GM19238 (cell line): Measurements from ENCODE around the gene MST1.
"Not testable (repeated sequence)": the region's sequence is repeated elsewhere in the genome, so short reads cannot be mapped to it uniquely, and the experiment has no call there.

Experiments used
- DNase-seq: peaks from one replicate; pipeline ENCODE4 v3.0.0; 2011; ENCODE audit warnings: low spot score; ENCODE audit not compliant: insufficient read length

Gene MST1

DNA sequence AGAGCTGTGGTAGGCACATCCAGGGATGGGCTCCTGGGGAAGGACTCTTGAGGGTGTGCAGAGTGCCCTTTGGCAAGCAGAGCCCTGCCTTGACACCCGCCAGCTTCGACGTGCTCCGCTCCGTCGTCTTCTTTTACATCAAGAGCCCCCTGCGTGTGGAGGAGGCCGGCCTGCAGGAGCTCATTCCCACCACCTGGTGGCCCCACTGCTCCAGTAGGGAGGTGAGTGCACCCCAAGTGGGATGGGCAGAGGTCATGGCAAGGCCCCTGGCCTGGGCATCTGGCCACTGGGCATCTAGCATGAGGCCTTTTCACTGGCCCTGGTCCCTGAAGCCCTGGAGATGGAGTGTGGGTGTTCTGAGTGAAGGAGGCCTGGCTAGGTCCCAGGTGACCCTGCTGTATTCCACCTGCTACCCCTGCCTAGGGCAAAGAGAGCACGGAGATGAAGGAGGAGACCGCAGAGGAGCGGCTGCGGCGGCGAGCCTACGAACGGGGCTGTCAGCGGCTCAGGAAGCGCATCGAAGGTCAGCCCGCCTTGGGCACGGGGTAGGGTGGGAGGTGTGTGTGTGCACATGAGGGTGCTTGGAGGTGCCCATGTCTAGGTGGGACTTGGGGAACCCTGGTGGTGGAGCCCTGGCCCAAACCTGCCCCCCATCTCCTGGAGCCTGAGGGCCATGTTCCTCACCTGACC, 12.3 kb upstream of the MST1 start:
- no peak for DNase-seq

DNA sequence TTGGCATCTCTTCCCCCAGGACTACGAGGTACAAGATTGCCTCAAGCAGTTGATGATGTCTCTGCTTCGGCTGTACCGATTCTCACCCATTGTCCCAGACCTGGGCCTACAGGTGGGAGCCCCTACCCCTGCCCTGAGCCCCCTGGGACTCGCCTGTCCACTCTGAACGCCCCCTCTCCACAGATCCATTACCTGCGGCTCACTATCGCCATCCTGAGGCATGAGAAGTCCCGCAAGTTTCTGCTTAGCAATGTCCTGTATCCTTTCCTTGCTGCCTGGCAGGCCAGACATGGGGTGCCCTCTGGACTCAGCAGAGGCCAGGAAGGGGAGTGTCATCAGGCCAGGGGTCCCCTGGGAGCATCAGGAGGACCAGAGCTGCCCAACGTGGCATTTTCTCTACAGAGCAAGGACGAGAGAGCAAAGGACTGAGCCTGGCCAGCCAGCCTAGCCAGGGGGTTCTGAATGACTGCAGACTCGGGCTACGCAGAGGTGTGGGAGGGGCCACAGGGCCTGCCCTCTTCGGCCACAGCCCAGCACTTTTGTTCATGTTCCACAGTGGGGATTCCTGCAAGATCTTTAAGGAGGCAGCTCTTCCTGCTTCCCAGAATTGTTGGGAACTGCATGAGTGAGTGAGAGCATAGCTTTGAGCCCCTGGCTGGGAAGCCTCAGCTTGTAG, 11.3 kb upstream of the MST1 start:
- no peak for DNase-seq

GRCh38 chr3:49700014-49700413, 10.7 kb upstream of the MST1 start:
- no peak for DNase-seq

DNA sequence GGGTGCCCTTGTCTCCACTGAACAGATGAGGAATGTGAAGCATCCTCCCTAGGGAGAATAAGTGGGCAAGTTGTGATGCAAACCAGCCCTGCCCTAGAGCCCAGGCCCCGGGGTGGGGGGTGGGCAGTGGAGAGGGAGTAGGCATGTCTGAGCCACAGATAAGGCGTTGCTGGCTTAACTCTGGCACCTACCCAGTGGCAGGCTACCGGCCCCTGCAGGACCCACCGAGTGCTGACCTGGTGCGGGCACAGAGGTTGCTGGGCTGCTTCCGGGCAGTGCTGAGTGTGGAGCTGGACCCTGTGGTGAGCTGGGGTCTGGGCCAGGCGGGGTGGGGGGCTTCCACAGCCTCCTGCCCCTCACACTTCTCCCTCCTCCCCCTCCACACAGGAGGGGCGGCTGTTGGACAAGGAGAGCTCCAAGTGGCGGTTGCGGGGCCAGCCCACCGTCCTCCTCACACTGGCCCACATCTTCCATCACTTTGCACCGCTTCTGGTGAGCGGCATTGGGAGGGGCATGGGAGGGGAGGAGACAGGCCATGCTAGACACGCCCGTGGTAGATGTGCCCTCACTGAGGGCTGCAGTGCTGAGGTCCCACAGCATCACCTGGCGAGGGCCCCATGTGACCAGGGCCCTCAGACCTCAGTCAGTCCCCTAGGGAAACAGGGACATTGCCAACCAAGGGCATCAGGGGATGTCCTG, 10.2 kb upstream of the MST1 start:
- DNase-seq: no peak

DNA sequence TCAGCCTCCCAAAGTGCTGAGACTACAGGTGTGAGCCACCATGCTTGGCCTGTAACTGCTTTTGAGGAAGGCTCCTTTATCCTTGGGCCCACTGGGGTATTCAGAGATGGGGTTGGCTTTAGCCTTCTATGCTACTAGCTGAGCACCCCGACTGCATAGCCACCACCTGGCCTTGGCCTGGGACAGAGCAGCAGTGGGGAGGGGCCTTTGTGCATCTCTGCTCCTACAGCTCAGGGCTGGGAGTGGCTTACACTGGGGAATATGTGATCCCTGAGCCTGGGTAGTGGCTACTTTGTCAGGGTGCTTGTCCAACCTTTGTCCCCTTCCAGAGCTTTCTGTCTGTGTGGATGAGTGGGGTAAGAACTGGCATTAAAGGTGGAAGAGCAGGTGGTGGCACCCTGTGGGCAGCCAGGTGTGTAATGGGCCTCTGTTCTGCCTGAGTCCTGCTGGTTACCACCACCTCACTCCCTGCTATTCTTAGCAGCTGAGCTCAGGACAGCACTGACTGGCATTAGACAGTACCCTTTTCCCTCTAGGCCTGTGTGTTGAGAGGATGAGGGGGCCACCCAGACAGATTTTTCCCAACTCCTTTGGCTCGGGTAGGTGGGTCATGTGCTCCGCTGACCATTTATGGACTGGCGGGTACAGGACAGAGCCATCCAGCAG, 6.2 kb upstream of the MST1 start:
- not testable (repeated sequence) for DNase-seq

GRCh38 chr3:49694409-49695070, 5.3 kb upstream of the MST1 start:
- not testable (repeated sequence) for DNase-seq

- DNase-seq: not testable (repeated sequence)
Observed at GRCh38 chr3:49691481-49691880, 2.2 kb upstream of the MST1 start.

DNA sequence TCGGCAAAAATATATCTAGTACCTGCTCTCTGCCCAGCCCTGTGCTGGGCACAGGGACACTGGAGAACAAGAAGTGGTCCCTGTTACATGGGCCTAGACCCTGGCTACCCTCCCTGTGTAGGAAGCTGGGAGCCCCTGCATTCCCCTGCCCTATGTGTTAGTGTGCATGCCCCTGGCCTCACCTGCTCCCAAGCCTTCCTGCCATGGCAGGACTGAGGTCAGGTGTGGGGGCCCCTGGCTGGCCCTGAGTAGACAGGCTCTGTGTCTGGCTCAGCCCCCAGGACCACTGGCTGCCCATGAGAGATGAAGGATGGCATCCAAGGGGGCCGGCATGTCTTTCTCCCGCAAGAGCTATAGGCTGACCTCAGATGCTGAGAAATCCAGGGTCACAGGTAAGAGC, 1.6 kb upstream of the MST1 start:
- not testable (repeated sequence) for DNase-seq

- DNase-seq: not testable (repeated sequence)
Observed at GRCh38 chr3:49689908-49690624, 792 bp upstream of the MST1 start.

DNA sequence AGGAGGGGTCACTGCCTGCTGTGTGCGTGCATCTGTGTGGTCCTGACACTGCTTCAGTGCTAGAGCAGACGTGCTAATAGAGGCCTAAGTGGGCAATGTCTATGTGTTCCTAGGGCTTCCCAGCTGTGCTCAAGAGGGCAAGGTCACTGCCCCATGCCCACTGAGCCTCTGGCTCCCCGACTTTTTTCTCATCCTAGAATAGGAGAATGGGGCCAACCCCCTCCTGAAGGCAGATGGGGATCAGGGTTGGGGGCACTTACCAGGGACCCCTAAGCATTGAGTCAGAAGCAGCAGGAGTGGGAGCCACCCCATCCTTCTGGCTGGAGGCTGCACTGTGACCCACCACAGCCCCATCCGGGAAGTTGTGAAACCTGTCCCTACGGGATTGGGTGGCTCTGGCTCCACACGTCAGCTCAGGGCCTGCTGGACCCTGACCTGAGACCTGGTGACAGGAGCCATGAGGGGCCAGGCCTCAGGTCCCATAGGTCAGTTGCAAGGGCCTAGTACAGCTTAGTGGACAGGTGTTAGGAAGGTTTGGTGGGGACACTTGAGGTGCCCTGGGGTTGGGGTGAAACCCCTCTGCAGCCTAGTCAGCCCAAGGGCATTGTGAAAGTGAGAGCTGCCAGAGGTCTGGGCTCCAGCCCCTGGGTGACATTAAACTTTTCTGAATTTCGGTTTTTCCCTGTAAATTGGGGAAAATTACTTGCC, 782 bp downstream of the MST1 start:
- DNase-seq: not testable (repeated sequence)

- not testable (repeated sequence) for DNase-seq
Observed at GRCh38 chr3:49687424-49687795, 1.9 kb downstream of the MST1 start.

DNA sequence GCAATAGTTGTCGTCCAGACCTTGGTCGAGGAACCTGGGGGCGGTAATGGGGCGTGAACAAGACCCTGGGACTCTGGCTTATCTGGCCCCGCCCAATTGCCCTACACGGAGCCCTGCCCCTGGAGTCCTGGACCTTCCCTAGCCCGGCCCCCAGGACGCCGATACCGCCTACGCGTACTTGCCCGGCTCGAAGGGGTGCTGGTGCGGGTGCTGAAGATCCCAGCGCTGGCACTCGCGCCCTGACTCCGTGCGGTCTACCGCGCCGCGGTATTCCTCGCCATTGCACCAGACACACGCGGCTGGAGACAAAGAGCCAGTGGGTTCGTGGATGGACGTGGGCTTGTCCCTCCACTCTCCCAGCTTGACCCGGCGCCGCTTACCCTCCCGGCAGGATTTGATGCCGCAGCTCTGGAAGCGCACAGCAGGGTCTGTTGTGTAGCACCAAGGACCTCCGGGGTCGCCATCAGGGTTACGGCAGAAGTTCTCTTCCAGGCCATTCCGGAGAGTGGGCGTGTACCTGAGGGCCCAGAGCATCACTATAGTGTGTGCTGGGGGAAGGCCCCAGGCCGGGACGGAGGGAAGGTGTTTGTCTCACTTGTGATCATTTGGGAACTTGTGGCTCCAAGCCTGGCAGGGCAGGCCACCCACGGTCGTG, 2.4 kb downstream of the MST1 start:
- DNase-seq: not testable (repeated sequence)

DNA sequence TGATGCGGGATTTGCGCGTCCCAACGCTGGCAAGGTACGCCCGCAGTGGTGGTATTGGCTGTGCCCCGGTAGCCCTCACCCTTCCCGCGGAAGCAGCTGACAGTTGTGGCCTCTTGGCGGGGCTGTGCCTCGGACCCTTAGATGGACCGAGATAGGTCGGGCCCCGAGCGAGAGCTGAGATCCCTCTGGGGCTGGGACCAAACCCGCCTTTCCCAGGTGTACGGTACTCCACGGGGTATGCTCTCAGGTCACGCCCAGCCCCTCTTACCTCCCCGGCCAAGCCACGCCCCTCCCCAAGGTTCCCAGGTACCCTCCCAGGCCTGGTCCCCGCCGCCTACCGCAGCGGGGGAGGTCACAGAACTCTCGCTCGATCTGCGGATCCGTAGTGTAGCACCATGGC, 2.9 kb downstream of the MST1 start:
- not testable (repeated sequence) for DNase-seq

DNA sequence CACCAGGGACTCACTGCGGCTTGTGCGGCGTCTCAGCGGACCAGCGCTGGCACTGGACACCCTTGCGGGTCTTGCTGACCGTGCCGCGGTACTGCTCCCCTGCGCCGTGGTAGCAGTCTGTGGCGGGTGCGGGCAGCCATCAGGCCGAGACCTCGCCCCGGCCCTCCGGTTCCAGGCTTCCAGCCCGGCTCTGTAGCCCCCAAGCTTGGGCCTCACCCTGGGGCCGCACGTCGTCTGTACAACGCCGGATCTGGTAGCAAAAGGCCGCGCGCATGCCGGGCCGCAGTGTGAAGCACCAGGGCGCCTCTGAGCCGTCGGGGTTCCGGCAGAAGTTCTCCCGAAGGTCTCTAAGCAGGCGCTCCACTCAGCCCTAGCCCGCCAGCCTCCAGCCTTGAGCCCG, 3.4 kb downstream of the MST1 start:
- not testable (repeated sequence) for DNase-seq

DNA sequence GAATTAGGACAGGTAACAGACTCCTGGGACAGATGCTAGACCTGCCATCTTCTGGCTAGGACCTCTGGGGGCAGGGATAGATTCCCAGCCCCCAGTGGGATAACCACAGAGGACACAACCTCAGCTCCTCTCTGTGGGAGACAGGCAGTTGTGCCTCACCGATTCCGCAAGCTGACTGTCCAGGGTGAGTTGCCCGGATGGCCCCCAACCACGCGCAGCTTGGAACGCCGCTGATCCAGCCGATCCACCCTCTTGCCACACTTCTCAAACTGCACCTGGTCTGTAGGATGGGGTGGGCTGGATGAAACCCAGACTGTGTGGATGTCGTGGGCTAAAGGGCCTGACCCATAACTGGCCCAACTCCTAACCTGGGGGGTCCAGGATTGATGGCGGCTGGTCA, 4.2 kb downstream of the MST1 start:
- DNase-seq: not testable (repeated sequence)

DNA sequence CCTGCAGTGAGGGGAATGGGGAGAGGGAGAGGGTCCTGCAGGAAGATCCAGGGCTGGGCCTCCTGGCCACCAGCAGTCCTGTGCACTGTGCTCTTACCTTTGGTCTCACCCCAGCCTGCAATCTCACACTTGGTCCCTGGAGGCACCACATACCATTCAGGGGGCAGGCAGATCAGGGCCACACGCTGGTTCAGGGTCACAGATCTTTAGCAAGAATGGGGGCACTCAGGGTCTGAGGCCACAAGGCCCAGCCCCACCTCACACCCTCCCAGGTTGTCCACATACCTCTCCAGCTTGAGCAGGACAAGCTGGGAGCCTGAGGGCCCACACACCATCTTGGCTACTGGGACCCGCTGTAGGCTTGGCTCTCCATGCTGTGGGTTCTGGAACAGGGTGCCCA, 4.8 kb downstream of the MST1 start:
- DNase-seq: not testable (repeated sequence)

GRCh38 chr3:49683162-49683561, 6.1 kb downstream of the MST1 start:
- no peak for DNase-seq

DNA sequence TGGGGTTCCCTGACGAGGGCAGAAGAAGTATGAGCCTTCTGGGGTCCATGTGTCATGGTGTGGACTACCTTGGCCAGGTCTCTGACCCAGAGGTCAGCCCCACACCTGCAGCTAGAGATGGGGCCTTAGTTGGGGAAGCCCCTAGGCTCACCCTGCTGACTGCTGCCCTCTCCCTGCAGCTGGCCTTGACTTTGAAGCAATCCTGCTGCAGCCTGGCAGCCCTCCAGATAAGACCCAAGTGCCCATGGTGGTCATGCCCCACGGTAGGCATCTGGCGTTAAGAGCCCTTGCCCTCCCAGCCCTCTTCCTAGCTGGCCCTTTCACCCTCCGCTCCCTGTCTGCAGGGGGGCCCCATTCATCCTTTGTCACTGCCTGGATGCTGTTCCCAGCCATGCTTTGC, 7.7 kb downstream of the MST1 start:
- no peak for DNase-seq

GRCh38 chr3:49681232-49681522, 8.1 kb downstream of the MST1 start:
- DNase-seq: no peak
